IMR-90 (cell line): ENCODE results near the gene KRTAP20-2. TPM values are rescaled to one million over a fixed set of nuclear protein-coding genes. Genes with fewer than 3 reads are reported as not detected.

ENCODE experiments used
- ATAC-seq: fragments of 200-7000 bp; cut with Tn5 transposase; 2 replicates; pipeline ENCODE4 v1.9.1; 2020; ENCODE audit warnings: low read depth, mild to moderate bottlenecking, moderate library complexity
- BruUV-seq: library from RNA; stranded (reverse); fragments of 400-500 nt; replicated peaks from 2 replicates; lab custom pipeline; 2021; lab: Mats Ljungman, UMichigan
- CTCF ChIA-PET: fragments of 300-600 bp; formaldehyde crosslinking; extraction: SDS; loops from one replicate; lab custom pipeline; 2021; ENCODE audit warnings: antibody characterized with exemption; lab: Yijun Ruan, JAX
- POLR2A ChIA-PET: fragments of 300-600 bp; sonication (Branson Sonifier 250); formaldehyde crosslinking; loops from one replicate; lab custom pipeline; 2022; ENCODE audit warnings: antibody characterized with exemption; ENCODE audit not compliant: unreplicated experiment; lab: Charles Lee
- DNase-seq: peaks from one replicate; pipeline ENCODE4 v3.0.0; 2013
- H2AFZ ChIP-seq: replicated peaks from 2 replicates; pipeline ENCODE3; 2013; ENCODE audit warnings: low read length, mild to moderate bottlenecking; ENCODE audit not compliant: poor library complexity
- H2AK5ac ChIP-seq: 2 replicates; pipeline ENCODE4 v1.6.1; 2013; ENCODE audit warnings: low read depth, low read length, inconsistent platforms
- H2AK9ac ChIP-seq: replicated peaks from 2 replicates; pipeline ENCODE3; 2013; ENCODE audit warnings: mild to moderate bottlenecking, low read depth, low read length, moderate library complexity; ENCODE audit not compliant: poor library complexity
- H2BK120ac ChIP-seq: 2 replicates; pipeline ENCODE4 v1.6.1; 2013; ENCODE audit warnings: low read depth, low read length, inconsistent platforms
- H2BK15ac ChIP-seq: 3 replicates; pipeline ENCODE4 v1.6.1; 2013; ENCODE audit warnings: low read depth, low read length, inconsistent platforms
- H2BK20ac ChIP-seq: 2 replicates; pipeline ENCODE4 v1.6.1; 2013; ENCODE audit warnings: low read depth, mild to moderate bottlenecking, inconsistent platforms, low read length, moderate library complexity
- H2BK5ac ChIP-seq: 2 replicates; pipeline ENCODE4 v1.6.1; 2013; ENCODE audit warnings: mild to moderate bottlenecking, low read depth, low read length, inconsistent platforms; ENCODE audit not compliant: poor library complexity, severe bottlenecking
- H3K14ac ChIP-seq: replicated peaks from 2 replicates; pipeline ENCODE4 v1.6.1; 2013; ENCODE audit warnings: low read depth, low read length, inconsistent platforms
- H3K18ac ChIP-seq: 2 replicates; pipeline ENCODE4 v1.6.1; 2013; ENCODE audit warnings: low read depth, low read length, control low read depth
- H3K23ac ChIP-seq: 2 replicates; pipeline ENCODE4 v1.6.1; 2013; ENCODE audit warnings: low read depth, low read length, inconsistent platforms
- H3K27ac ChIP-seq: 2 replicates; pipeline ENCODE4 v1.5.1; 2013; ENCODE audit warnings: mild to moderate bottlenecking, control low read depth, low read length; ENCODE audit not compliant: insufficient read depth
- H3K27me3 ChIP-seq: 2 replicates; pipeline ENCODE4 v1.6.1; 2013; ENCODE audit warnings: low read length; ENCODE audit not compliant: control insufficient read depth, insufficient read depth
- H3K36me3 ChIP-seq: 2 replicates; pipeline ENCODE4 v1.6.1; 2013; ENCODE audit warnings: low read length, mixed read lengths; ENCODE audit not compliant: control insufficient read depth, insufficient read depth
- H3K4ac ChIP-seq: 2 replicates; pipeline ENCODE4 v1.6.1; 2013; ENCODE audit warnings: low read depth, low read length, inconsistent platforms
- H3K4me1 ChIP-seq: 2 replicates; pipeline ENCODE4 v1.6.1; 2013; ENCODE audit warnings: low read length, mixed read lengths; ENCODE audit not compliant: control insufficient read depth, insufficient read depth
- H3K4me2 ChIP-seq: 2 replicates; pipeline ENCODE4 v1.6.1; 2013; ENCODE audit warnings: low read depth, mild to moderate bottlenecking, control low read depth, low read length, moderate library complexity
- H3K4me3 ChIP-seq: 2 replicates; pipeline ENCODE4 v1.5.1; 2013; ENCODE audit warnings: low read depth, mild to moderate bottlenecking, control low read depth, low read length, moderate library complexity; ENCODE audit not compliant: insufficient read depth
- H3K56ac ChIP-seq: 2 replicates; pipeline ENCODE4 v1.6.1; 2013; ENCODE audit warnings: low read length, inconsistent platforms; ENCODE audit not compliant: insufficient read depth; ENCODE audit errors: extremely low read depth
- H3K79me1 ChIP-seq, 2 experiments: 2 replicates each; pipeline ENCODE4 v1.6.1; 2013; ENCODE audit warnings: low read length in 2 of 2, inconsistent platforms in 1 of 2, low read depth in 1 of 2
- H3K9ac ChIP-seq: 2 replicates; pipeline ENCODE4 v1.6.1; 2013; ENCODE audit warnings: low read depth, low read length, control low read depth
- H3K9me1 ChIP-seq: 2 replicates; pipeline ENCODE4 v1.6.1; 2013; ENCODE audit warnings: low read length, inconsistent platforms; ENCODE audit not compliant: insufficient read depth
- H3K9me3 ChIP-seq: 2 replicates; pipeline ENCODE4 v1.6.1; 2013; ENCODE audit warnings: low read length; ENCODE audit not compliant: control insufficient read depth, insufficient read depth
- H4K20me1 ChIP-seq: 2 replicates; pipeline ENCODE4 v1.6.1; 2013; ENCODE audit warnings: low read length, inconsistent platforms; ENCODE audit not compliant: insufficient read depth
- H4K5ac ChIP-seq: 2 replicates; pipeline ENCODE4 v1.6.1; 2013; ENCODE audit warnings: mild to moderate bottlenecking, low read depth, low read length, control low read depth
- H4K8ac ChIP-seq, 2 experiments: 2 replicates each; pipeline ENCODE4 v1.6.1; 2013; ENCODE audit warnings: low read depth in 2 of 2, low read length in 2 of 2, control low read depth in 1 of 2, inconsistent platforms in 1 of 2
- H4K91ac ChIP-seq: 2 replicates; pipeline ENCODE4 v1.6.1; 2013; ENCODE audit warnings: low read depth, low read length, inconsistent platforms; ENCODE audit not compliant: insufficient read depth
- CHD1 ChIP-seq: IDR thresholded peaks from 2 replicates; pipeline ENCODE4 v1.6.1; 2012; ENCODE audit warnings: low read depth, low read length, improper control_type of control experiment
- MAFK ChIP-seq: IDR thresholded peaks from 2 replicates; pipeline ENCODE4 v1.6.1; 2012; ENCODE audit warnings: low read depth, low read length, improper control_type of control experiment
- NFE2L2 ChIP-seq: fragments of 150-350 bp; IDR thresholded peaks from 2 replicates; pipeline ENCODE4 v1.6.1; 2016; ENCODE audit warnings: low read depth, mild to moderate bottlenecking, low read length
- RAD21 ChIP-seq: IDR thresholded peaks from 2 replicates; pipeline ENCODE4 v1.6.1; 2012; ENCODE audit warnings: low read length, improper control_type of control experiment
- USF2 ChIP-seq: fragments of 150-350 bp; IDR thresholded peaks from 2 replicates; pipeline ENCODE4 v1.6.1; 2017; ENCODE audit warnings: mild to moderate bottlenecking, antibody characterized with exemption, low read length, low read depth
- dilution Hi-C: fragments of 300-500 bp; cut with HindIII; formaldehyde crosslinking; loops from one replicate; pipeline ENCODE4 v1.14.3; 2018; ENCODE audit warnings: low sequenced_read_pairs; ENCODE audit not compliant: unreplicated experiment
- in situ Hi-C: fragments of 300-500 bp; cut with MboI; formaldehyde crosslinking; loops from 3 replicates; pipeline ENCODE4 v1.14.3; 2019; ENCODE audit warnings: low sequenced_read_pairs, inconsistent platforms, mixed read lengths
- intact Hi-C: fragments of 100-400 bp; cut with micrococcal nuclease; formaldehyde crosslinking; loops from 2 replicates; pipeline ENCODE4 v1.10.0; 2022
- polyA plus RNA-seq, 3 experiments: library from polyadenylated mRNA; depleted of rRNA; stranded (reverse); fragments of >200 nt; gene quantifications; 2 replicates each; pipeline ENCODE4 v1.2.3, GENCODE V29; 2012; ENCODE audit warnings: low replicate concordance in 1 of 3
- total RNA-seq: library from RNA; depleted of rRNA; stranded (reverse); fragments of >200 nt; gene quantifications from 2 replicates; pipeline ENCODE4 v1.2.3, GENCODE V29; 2012

The KRTAP20-2 gene
- total and polyA plus RNA-seq, 2 of the 4 experiments (the other 2 are of a cell fraction) = not detected

- no peak overlapping the region for H3K9ac ChIP-seq
- no peak overlapping the region for H3K4me3 ChIP-seq
- no peak overlapping the region for H2AFZ ChIP-seq
- no peak overlapping the region for H4K8ac ChIP-seq
- H2AK5ac ChIP-seq = no peak overlapping the region
- DNase-seq = no peak
- ChIA-PET POLR2A (no interaction called here), CTCF (no interaction called here)
- no peak overlapping the region for H2BK5ac ChIP-seq
- H4K5ac ChIP-seq = no peak overlapping the region
- H2AK9ac ChIP-seq = no peak overlapping the region
- no peaks in the 10 kb centered on the region for H4K20me1 ChIP-seq
- no peak overlapping the region for H4K91ac ChIP-seq
- no peaks in the 10 kb centered on the region for H3K4me1 ChIP-seq
- no TSS peak for BruUV-seq
- in situ Hi-C loops (no loop called here), intact Hi-C loops (no loop called here), dilution Hi-C loops (no loop called here)
- H2BK20ac ChIP-seq = no peak overlapping the region
- no peaks in the 10 kb centered on the region for H3K79me1 ChIP-seq
- no peak overlapping the region for H3K18ac ChIP-seq
- TF ChIP-seq USF2 (no peak), NFE2L2 (no peak), MAFK (no peak), CHD1 (no peak), RAD21 (no peak)
- H3K4me2 ChIP-seq = no peak overlapping the region
- no peak for ATAC-seq
- no peaks in the 10 kb centered on the region for H3K27me3 ChIP-seq
- no peak overlapping the region for H3K4ac ChIP-seq
- peaks cover 14% of the 10 kb centered on the region for H3K9me3 ChIP-seq
- no peak overlapping the region for H2BK15ac ChIP-seq
- no peak overlapping the region for H3K23ac ChIP-seq
- no peak overlapping the region for H3K56ac ChIP-seq
- no peaks in the 10 kb centered on the region for H3K9me1 ChIP-seq
- no peak overlapping the region for H3K27ac ChIP-seq
- no peaks in the 10 kb centered on the region for H3K36me3 ChIP-seq
- H2BK120ac ChIP-seq = no peak overlapping the region
- H3K14ac ChIP-seq = no peak overlapping the region
Observed at GRCh38 chr21:30615199-30615598, 19.8 kb upstream of the KRTAP20-2 start.
